ENCODE results near the gene TP53RK. TPM values are rescaled to one million over a fixed set of nuclear protein-coding genes. Genes with fewer than 3 reads are reported as not detected.

The TP53RK gene
- total and polyA plus RNA-seq, 2 donors (not counting 1 experiment from before 2014, with no cell fraction given): 3.1 to 22.5 TPM

GRCh38 chr20:46705378-46705729, 16.1 kb upstream of the TP53RK start:
- 100% methylated on average over 3 of the region's 4 CpGs for WGBS (ENCODE audit: insufficient coverage)
- H3K9me3 ChIP-seq (ENCODE audit: control extremely low read depth in 1 of 3, control insufficient read depth in 2 of 3, insufficient read depth in 1 of 3, low read length in 2 of 3): peaks cover 1 to 7% (median 2%) of the 10 kb centered on the region in 3 donors
- peaks cover 0 to 27% (median 11%) of the 10 kb centered on the region in 4 experiments for H3K27me3 ChIP-seq (replicated peaks in 1 of 4; ENCODE audit: control extremely low read depth in 1 of 4, control insufficient read depth in 3 of 4, insufficient read depth in 4 of 4, low read length in 3 of 4)
- H2AFZ ChIP-seq (ENCODE audit: insufficient read depth, low read depth, low read length, poor library complexity, severe bottlenecking): no peak overlapping the region
- TF ChIP-seq CTCF (IDR thresholded peaks at IDR 0.05) (no peak), EZH2 (IDR thresholded peaks at IDR 0.05; ENCODE audit: borderline replicate concordance, insufficient read depth, low read depth, low read length, poor library complexity, severe bottlenecking) (no peak)
- ATAC-seq (ENCODE audit: low read depth): no peak
- no peak for DNase-seq
- Mint-ChIP-seq H3K4me3 (no peak overlapping the region), H3K27me3 (peaks cover 47% of the 10 kb centered on the region), H3K4me1 (peaks cover 10% of the 10 kb centered on the region), H3K9me3 (ENCODE audit: insufficient read depth) (peaks cover 2% of the 10 kb centered on the region), H3K27ac (no peak overlapping the region)
- ChIA-PET POLR2A (interaction anchor here (1.1 kb wide), 1 partner anchor 33 kb away, joined by 3 read pairs; no protein-coding TSS in a partner anchor), CTCF (no interaction called here)
- no peaks in the 10 kb centered on the region for H3K79me2 ChIP-seq (ENCODE audit: control insufficient read depth, insufficient read depth, low read length)
- H3K4me2 ChIP-seq (replicated peaks; ENCODE audit: low read depth, low read length, poor library complexity, severe bottlenecking): no peak overlapping the region
- intact Hi-C loops (cut with micrococcal nuclease): no loop called here
- no peaks in the 10 kb centered on the region for H3K36me3 ChIP-seq (replicated peaks in 1 of 2; ENCODE audit: control extremely low read depth in 1 of 2, control insufficient read depth in 1 of 2, extremely low read depth in 1 of 2, insufficient read depth in 2 of 2, low read length in 1 of 2)
- no peaks in the 10 kb centered on the region for H4K20me1 ChIP-seq (ENCODE audit: control insufficient read depth, insufficient read depth, low read length, poor library complexity, severe bottlenecking)
- H3K27ac ChIP-seq (ENCODE audit: low read length in 2 of 2): no peak overlapping the region
- no peak overlapping the region for H3K4me3 ChIP-seq (ENCODE audit: control extremely low read depth in 1 of 5, extremely low read depth in 1 of 5, insufficient read depth in 1 of 5, low read depth in 2 of 5, low read length in 4 of 5)
- H3K4me1 ChIP-seq (ENCODE audit: control insufficient read depth in 2 of 2, insufficient read depth in 2 of 2, low read length in 2 of 2): peaks cover 6 to 16% of the 10 kb centered on the region in 2 donors
- no peak overlapping the region for H3K9ac ChIP-seq (ENCODE audit: low read length)

- H3K4me1 Mint-ChIP-seq: peaks cover 5% of the 10 kb centered on the region
- Histone ChIP-seq H3K4me2 (replicated peaks; ENCODE audit: low read depth, low read length, poor library complexity, severe bottlenecking) (no peak overlapping the region), H3K4me3 (ENCODE audit: control extremely low read depth in 1 of 5, extremely low read depth in 1 of 5, insufficient read depth in 1 of 5, low read depth in 2 of 5, low read length in 4 of 5) (no peak overlapping the region), H3K27me3 (replicated peaks in 1 of 4; ENCODE audit: control extremely low read depth in 1 of 4, control insufficient read depth in 3 of 4, insufficient read depth in 4 of 4, low read length in 3 of 4) (peaks cover 0 to 25% (median 9%) of the 10 kb centered on the region in 4 experiments), H3K36me3 (replicated peaks in 1 of 2; ENCODE audit: control extremely low read depth in 1 of 2, control insufficient read depth in 1 of 2, extremely low read depth in 1 of 2, insufficient read depth in 2 of 2, low read length in 1 of 2) (no peaks in the 10 kb centered on the region), H3K9me3 (ENCODE audit: control extremely low read depth in 1 of 3, control insufficient read depth in 2 of 3, insufficient read depth in 1 of 3, low read length in 2 of 3) (peaks cover 1 to 7% (median 2%) of the 10 kb centered on the region in 3 donors), H2AFZ (ENCODE audit: insufficient read depth, low read depth, low read length, poor library complexity, severe bottlenecking) (no peak overlapping the region), H3K4me1 (ENCODE audit: control insufficient read depth in 2 of 2, insufficient read depth in 2 of 2, low read length in 2 of 2) (peaks cover 1 to 13% of the 10 kb centered on the region in 2 donors), H4K20me1 (ENCODE audit: control insufficient read depth, insufficient read depth, low read length, poor library complexity, severe bottlenecking) (no peaks in the 10 kb centered on the region), H3K9ac (ENCODE audit: low read length) (no peak overlapping the region), H3K79me2 (ENCODE audit: control insufficient read depth, insufficient read depth, low read length) (no peaks in the 10 kb centered on the region), H3K27ac (ENCODE audit: low read length in 2 of 2) (no peak overlapping the region)
- no peak overlapping the region for H3K27ac Mint-ChIP-seq
- DNase-seq (no peak), ATAC-seq (ENCODE audit: low read depth) (no peak)
- POLR2A ChIA-PET: interaction anchor here (1.1 kb wide), 1 partner anchor 33 kb away, joined by 3 read pairs; no protein-coding TSS in a partner anchor
- H3K9me3 Mint-ChIP-seq (ENCODE audit: insufficient read depth): peaks cover 2% of the 10 kb centered on the region
- H3K27me3 Mint-ChIP-seq: peaks cover 46% of the 10 kb centered on the region
- CTCF ChIA-PET: no interaction called here
- intact Hi-C loops (cut with micrococcal nuclease): no loop called here
- no peak for TF ChIP-seq CTCF (IDR thresholded peaks at IDR 0.05)
- no peak for TF ChIP-seq EZH2 (IDR thresholded peaks at IDR 0.05; ENCODE audit: borderline replicate concordance, insufficient read depth, low read depth, low read length, poor library complexity, severe bottlenecking)
- 91% methylated on average over 6 of the region's 7 CpGs for WGBS (ENCODE audit: insufficient coverage)
- no peak overlapping the region for H3K4me3 Mint-ChIP-seq
Measured at GRCh38 chr20:46704714-46705377, 15.6 kb upstream of the TP53RK start.

Measured in B cell (primary cell).